ENCODE data around the gene HLCS. TPM values are rescaled to one million over a fixed set of nuclear protein-coding genes. Genes with fewer than 3 reads are reported as not detected.

Gene HLCS
- total RNA-seq, 2 donors from 2014 or later = 27.2 to 38.6 TPM

DNA sequence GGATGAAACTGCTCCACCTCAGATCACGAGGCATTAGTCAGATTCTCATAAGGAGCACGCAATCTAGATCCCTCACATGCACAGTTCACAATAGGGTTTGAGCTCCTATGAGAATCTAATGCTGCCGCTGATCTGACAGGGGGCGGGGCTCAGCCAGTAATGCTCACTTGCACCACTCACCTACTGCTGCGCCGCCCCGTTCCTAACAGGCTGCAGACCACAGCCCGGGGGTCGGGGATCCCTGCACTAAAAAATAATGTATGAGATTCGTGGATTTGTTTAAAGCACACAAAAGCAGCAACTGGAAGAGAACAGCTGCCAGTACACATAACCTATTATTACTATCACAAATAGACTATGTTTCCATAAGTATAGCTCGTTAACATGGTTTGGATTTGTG lies 72.9 kb downstream of the HLCS start:
- Histone ChIP-seq H3K27ac (no peak overlapping the region), H3K27me3 (no peaks in the 10 kb centered on the region), H3K4me1 (peaks cover 12% of the 10 kb centered on the region), H3K36me3 (replicated peaks in 1 of 2; ENCODE audit: insufficient read depth in 1 of 2, low read depth in 2 of 2) (peaks cover 0 to 2% of the 10 kb centered on the region in 2 donors), H3K9me3 (no peaks in the 10 kb centered on the region), H3K4me3 (no peak overlapping the region)
- no peak for TF ChIP-seq POLR2A (IDR thresholded peaks at IDR 0.05)
- TF ChIP-seq, protein P1, sequence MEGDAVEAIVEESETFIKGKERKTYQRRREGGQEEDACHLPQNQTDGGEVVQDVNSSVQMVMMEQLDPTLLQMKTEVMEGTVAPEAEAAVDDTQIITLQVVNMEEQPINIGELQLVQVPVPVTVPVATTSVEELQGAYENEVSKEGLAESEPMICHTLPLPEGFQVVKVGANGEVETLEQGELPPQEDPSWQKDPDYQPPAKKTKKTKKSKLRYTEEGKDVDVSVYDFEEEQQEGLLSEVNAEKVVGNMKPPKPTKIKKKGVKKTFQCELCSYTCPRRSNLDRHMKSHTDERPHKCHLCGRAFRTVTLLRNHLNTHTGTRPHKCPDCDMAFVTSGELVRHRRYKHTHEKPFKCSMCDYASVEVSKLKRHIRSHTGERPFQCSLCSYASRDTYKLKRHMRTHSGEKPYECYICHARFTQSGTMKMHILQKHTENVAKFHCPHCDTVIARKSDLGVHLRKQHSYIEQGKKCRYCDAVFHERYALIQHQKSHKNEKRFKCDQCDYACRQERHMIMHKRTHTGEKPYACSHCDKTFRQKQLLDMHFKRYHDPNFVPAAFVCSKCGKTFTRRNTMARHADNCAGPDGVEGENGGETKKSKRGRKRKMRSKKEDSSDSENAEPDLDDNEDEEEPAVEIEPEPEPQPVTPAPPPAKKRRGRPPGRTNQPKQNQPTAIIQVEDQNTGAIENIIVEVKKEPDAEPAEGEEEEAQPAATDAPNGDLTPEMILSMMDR (IDR thresholded peaks at IDR 0.05) = no peak
- 96% methylated on average over 9 to 11 of the region's 11 CpGs for whole genome bisulfite sequencing, 2 donors
- DNase-seq = no peak
- ATAC-seq = no peak
- intact Hi-C loops (cut with DNase I) = no loop called here

- WGBS, 2 donors = 96 to 98% methylated on average over 11 of the region's 11 CpGs
- H3K27me3 ChIP-seq = no peaks in the 10 kb centered on the region
- peaks cover 12% of the 10 kb centered on the region for H3K4me1 ChIP-seq
- no peak overlapping the region for H3K4me3 ChIP-seq
- DNase-seq = no peak
- H3K9me3 ChIP-seq = no peaks in the 10 kb centered on the region
- intact Hi-C loops (cut with DNase I) = no loop called here
- peaks cover 0 to 2% of the 10 kb centered on the region in 2 donors for H3K36me3 ChIP-seq (replicated peaks in 1 of 2; ENCODE audit: insufficient read depth in 1 of 2, low read depth in 2 of 2)
- ATAC-seq = no peak
- no peak overlapping the region for H3K27ac ChIP-seq
- no peak for TF ChIP-seq POLR2A (IDR thresholded peaks at IDR 0.05)
- TF ChIP-seq, protein P1 (IDR thresholded peaks at IDR 0.05) = no peak
Observed at GRCh38 chr21:36892201-36892600, 74.3 kb downstream of the HLCS start.

- ATAC-seq (no peak), DNase-seq (no peak)
- no peak for TF ChIP-seq POLR2A (IDR thresholded peaks at IDR 0.05)
- TF ChIP-seq, protein P1 (IDR thresholded peaks at IDR 0.05) = no peak
- peaks cover 0 to 2% of the 10 kb centered on the region in 2 donors for H3K36me3 ChIP-seq (replicated peaks in 1 of 2; ENCODE audit: insufficient read depth in 1 of 2, low read depth in 2 of 2)
- H3K4me1 ChIP-seq = peaks cover 12% of the 10 kb centered on the region
- H3K9me3 ChIP-seq = no peaks in the 10 kb centered on the region
- 53 to 61% methylated on average over 2 of the region's 2 CpGs for WGBS, 2 donors
- H3K27me3 ChIP-seq = no peaks in the 10 kb centered on the region
- intact Hi-C loops (cut with DNase I) = no loop called here
- H3K4me3 ChIP-seq = no peak overlapping the region
- no peak overlapping the region for H3K27ac ChIP-seq
Observed at GRCh38 chr21:36891692-36892091, 74.8 kb downstream of the HLCS start.

DNA sequence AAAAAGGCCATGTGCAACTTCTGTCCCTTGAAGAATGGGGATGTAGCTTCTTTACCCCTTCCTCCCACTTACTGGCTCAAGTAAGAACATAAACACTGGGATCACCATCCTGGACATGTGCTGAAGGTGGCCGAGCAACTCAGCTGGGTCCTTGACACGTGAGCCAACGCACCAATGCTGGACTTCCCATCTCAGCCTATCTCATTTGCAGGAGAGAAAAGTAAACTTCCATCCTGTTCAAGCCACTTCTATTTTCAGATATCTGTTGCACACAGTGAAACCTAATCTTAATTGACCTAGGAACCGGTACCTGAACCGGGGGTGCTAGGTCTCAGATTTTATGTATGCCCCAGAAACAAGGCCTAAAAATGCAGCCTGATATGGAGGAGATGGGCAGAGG lies 75.3 kb downstream of the HLCS start:
- no peaks in the 10 kb centered on the region for H3K27me3 ChIP-seq
- H3K27ac ChIP-seq = no peak overlapping the region
- 37 to 63% methylated on average over 5 of the region's 5 CpGs for WGBS, 2 donors
- no peak overlapping the region for H3K4me3 ChIP-seq
- peak; percentile 48 for ATAC-seq
- peaks cover 0 to 2% of the 10 kb centered on the region in 2 donors for H3K36me3 ChIP-seq (replicated peaks in 1 of 2; ENCODE audit: insufficient read depth in 1 of 2, low read depth in 2 of 2)
- peaks cover 12% of the 10 kb centered on the region for H3K4me1 ChIP-seq
- TF ChIP-seq POLR2A (IDR thresholded peaks at IDR 0.05) = no peak
- TF ChIP-seq, protein P1 (IDR thresholded peaks at IDR 0.05) = no peak
- no peaks in the 10 kb centered on the region for H3K9me3 ChIP-seq
- peak in 3 of 4 donors; percentile 27 to 48 (median 45) for DNase-seq
- intact Hi-C loops (cut with DNase I) = no loop called here

GRCh38 chr21:36890086-36890485 lies 76.4 kb downstream of the HLCS start:
- 92 to 95% methylated on average over 8 of the region's 8 CpGs for WGBS, 2 donors
- ATAC-seq = no peak
- Histone ChIP-seq H3K9me3 (no peaks in the 10 kb centered on the region), H3K27ac (no peak overlapping the region), H3K27me3 (no peaks in the 10 kb centered on the region), H3K4me3 (no peak overlapping the region), H3K4me1 (peaks cover 12% of the 10 kb centered on the region), H3K36me3 (replicated peaks in 1 of 2; ENCODE audit: insufficient read depth in 1 of 2, low read depth in 2 of 2) (peaks cover 0 to 2% of the 10 kb centered on the region in 2 donors)
- intact Hi-C loops (cut with DNase I) = no loop called here
- DNase-seq = no peak
- TF ChIP-seq, protein P1 (IDR thresholded peaks at IDR 0.05) = no peak
- no peak for TF ChIP-seq POLR2A (IDR thresholded peaks at IDR 0.05)

Data from body of pancreas (tissue), 4 donors.